Activated T-cell treated with anti-CD3 and anti-CD28 coated beads, Interleukin-2, amount 50 U/mL, for 4 hours (primary cell): Measurements from ENCODE around the gene RPIA. TPM values are rescaled to one million over a fixed set of nuclear protein-coding genes. Genes with fewer than 3 reads are reported as not detected.
"Not testable (repeated sequence)": the region's sequence is repeated elsewhere in the genome, so short reads cannot be mapped to it uniquely, and the experiment has no call there.

ENCODE experiments used
- ATAC-seq, 2 donors: fragments of 200-7000 bp; cut with Tn5 transposase; one replicate each; pipeline ENCODE4 v1.10.0; 2021
- DNase-seq: peaks from one replicate; pipeline ENCODE4 v3.0.0-alpha.2; 2020
- H3K27me3 Mint-ChIP-seq: one replicate; pipeline ENCODE4 v1.8.0; 2021; ENCODE audit warnings: low read depth, mixed read lengths
- H3K36me3 Mint-ChIP-seq: one replicate; pipeline ENCODE4 v1.8.0; 2022; ENCODE audit warnings: mixed read lengths; ENCODE audit not compliant: insufficient read depth
- H3K4me1 Mint-ChIP-seq: one replicate; pipeline ENCODE4 v1.8.0; 2021; ENCODE audit warnings: low read depth, mixed read lengths
- H3K4me3 Mint-ChIP-seq: one replicate; pipeline ENCODE4 v1.8.0; 2021; ENCODE audit warnings: mild to moderate bottlenecking, moderate library complexity, mixed read lengths
- H3K9me3 Mint-ChIP-seq: one replicate; pipeline ENCODE4 v1.8.0; 2021; ENCODE audit warnings: mixed read lengths
- total RNA-seq, 3 donors: library from RNA; stranded (reverse); gene quantifications; one replicate each; pipeline ENCODE4 v1.2.1, GENCODE V29; 2021

RPIA gene
- total RNA-seq: 100 to 1,000 TPM in 1 of 3 donors, 10 to 100 TPM in 2; 89.1 to 109 (median 94.4) TPM

DNA sequence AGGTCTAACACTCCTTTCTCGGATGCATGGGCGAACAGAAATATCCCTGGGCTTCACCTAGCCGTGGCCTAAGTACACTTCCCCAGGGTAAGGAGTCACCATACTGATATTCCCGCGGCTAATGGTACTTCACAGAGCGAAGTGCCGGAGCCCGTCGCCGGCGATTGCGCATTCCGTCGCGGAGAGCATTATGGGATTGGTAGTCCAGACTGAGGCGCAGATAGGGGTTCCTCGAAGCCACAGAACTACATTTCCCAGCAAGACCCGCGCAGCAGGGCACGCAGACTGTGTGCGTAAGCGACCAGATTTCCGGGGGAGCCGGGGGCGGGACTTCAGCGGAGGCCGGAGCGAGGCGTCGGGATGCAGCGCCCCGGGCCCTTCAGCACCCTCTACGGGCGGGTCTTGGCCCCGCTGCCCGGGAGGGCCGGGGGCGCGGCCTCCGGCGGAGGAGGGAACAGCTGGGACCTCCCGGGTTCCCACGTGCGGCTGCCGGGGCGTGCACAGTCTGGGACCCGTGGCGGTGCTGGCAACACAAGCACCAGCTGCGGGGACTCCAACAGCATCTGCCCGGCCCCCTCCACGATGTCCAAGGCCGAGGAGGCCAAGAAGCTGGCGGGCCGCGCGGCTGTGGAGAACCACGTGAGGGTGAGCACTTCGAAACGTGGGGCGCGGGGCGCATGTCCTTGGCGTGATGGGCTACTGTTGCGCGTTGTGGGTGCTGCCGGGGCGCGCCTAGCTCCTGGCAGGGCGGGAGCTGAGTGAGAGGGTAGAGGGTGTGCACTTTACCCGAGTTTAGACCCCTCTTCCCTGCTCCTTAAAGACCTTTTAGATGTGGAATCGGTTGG is at the start of gene RPIA:
RPIA (plus strand) TSS at position 335 of the 845 bp plus-strand sequence; CDS start at position 361, 26 bp downstream.
- H3K27me3 Mint-ChIP-seq: no peaks in the 10 kb centered on the region
- DNase-seq (peak; percentile 98), ATAC-seq (peak; percentile 95 to 96)
- peak within 1 kb of the TSS; percentile 98 for H3K4me3 Mint-ChIP-seq
- peaks cover 8% of the 10 kb centered on the region for H3K36me3 Mint-ChIP-seq
- H3K4me1 Mint-ChIP-seq: peaks cover 59% of the 10 kb centered on the region
- no peaks in the 10 kb centered on the region for H3K9me3 Mint-ChIP-seq

DNA sequence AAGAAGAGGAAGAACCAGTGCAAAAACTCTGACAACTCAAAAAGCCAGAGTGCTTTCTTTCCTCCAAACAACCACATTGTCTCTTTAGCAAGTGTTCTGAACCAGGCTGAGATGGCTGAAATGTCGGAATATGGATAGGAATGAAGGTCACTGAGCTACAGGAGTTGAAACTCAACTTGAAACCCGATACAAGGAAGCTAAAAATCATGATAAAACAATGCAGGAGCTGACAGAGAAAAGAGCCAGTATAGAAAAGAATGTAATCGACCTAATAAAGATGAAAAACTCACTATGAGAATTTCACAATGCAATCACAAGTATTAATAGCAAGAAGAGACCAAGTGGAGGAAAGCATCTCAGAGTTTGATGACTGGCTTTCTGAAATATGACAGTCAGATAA is 49.2 kb upstream of the RPIA start:
- Mint-ChIP-seq H3K27me3 (peaks cover 4% of the 10 kb centered on the region), H3K36me3 (no peaks in the 10 kb centered on the region), H3K9me3 (peaks cover 10% of the 10 kb centered on the region), H3K4me1 (peaks cover 41% of the 10 kb centered on the region), H3K4me3 (no peak overlapping the region)
- no peak for ATAC-seq
- no peak for DNase-seq

DNA sequence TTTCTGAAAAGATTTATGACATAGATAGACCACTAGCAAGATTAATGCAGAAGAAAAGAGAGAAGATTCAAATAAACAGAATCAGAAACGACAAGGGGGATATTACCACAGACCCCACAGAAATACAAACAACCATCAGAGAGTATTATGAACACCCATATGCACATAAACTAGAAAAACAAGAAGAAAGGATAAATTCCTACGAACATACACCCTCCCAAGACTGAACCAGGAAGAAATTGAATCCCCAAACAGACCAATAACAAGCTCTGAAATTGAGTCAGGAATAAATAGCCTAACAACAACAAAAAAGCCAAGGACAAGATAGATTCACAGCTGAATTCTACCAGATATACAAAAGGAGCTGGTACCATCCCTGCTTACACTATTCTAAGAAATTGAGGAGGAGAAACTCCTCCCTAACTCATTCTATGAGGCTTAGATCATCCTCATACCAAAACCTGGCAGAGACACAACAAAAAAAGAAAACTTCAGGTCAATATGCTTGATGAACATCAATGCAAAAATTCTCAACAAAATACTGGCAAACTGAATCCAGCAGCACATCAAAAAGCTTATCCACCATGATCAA is 46.1 kb upstream of the RPIA start:
- ATAC-seq, H3K27me3 Mint-ChIP-seq, H3K4me3 Mint-ChIP-seq, H3K36me3 Mint-ChIP-seq, DNase-seq, H3K9me3 Mint-ChIP-seq: not testable (repeated sequence)
- H3K4me1 Mint-ChIP-seq: peaks cover 13% of the 10 kb centered on the region

DNA sequence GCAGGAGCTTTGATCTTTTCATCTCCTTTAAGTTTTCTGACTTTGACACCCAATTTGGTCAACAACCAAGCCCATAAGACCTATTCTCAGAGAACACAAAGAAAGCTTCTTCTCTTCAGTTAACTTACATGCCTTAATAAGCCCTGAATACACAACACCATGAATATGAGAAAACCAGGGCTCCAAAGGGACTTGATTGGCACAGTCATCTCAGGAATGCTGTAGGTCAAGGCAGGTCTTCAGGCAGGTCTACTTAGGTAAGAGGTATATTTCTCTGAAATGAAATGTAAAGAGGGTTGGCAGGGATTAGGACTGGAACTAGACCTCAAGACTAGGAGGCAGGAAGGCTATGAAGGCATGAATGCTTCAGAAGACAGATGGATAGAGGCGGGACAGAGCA is 39.8 kb upstream of the RPIA start:
- no peak for ATAC-seq

DNA sequence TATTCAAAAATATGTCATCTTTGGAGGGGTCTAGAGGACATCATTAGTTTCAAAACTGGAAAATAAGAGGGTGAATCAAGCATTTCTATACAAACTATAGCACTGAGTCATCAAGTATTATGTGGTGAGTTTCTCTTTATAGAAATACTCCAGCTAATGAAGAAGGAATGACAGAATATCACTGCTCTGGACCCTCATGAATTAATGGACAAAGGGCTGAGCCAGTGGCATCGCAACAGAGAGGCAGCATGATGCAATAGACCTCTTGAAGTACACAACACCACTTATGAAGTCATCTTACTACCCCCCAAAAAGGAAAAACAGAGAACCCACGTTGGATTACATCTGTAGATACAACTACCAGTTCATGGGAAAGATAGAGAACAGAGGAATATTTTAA is 36.8 kb upstream of the RPIA start:
- H3K4me3 Mint-ChIP-seq: no peak overlapping the region
- DNase-seq (no peak), ATAC-seq (no peak)
- no peaks in the 10 kb centered on the region for H3K27me3 Mint-ChIP-seq
- H3K4me1 Mint-ChIP-seq: no peaks in the 10 kb centered on the region
- no peaks in the 10 kb centered on the region for H3K9me3 Mint-ChIP-seq
- H3K36me3 Mint-ChIP-seq: no peaks in the 10 kb centered on the region

More for the DNA sequence above, 39.8 kb upstream of the RPIA start:
- DNase-seq: no peak
- Mint-ChIP-seq H3K36me3 (no peaks in the 10 kb centered on the region), H3K27me3 (no peaks in the 10 kb centered on the region), H3K4me1 (no peaks in the 10 kb centered on the region), H3K4me3 (no peak overlapping the region), H3K9me3 (no peaks in the 10 kb centered on the region)

DNA sequence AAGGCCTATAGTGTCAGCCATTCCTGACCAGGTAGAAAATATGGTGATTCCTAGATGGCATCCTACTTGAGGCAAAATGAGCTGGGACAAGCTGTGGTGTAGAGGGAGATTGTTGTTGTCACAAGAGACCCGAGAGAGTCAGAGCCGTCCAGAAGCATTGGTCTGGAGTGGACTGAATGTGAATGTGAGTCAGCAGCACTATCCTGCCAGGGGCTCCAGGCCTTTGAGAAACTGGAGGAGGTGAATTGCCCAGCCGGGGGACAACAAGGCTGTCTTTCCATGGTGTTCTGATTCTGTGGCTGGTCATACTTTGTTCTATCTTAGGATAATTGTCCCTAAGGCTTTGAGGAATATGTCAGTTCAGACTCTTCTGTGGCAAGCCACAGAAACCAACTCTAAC is 34.8 kb upstream of the RPIA start:
- DNase-seq (no peak), ATAC-seq (no peak)
- H3K27me3 Mint-ChIP-seq: no peaks in the 10 kb centered on the region
- no peaks in the 10 kb centered on the region for H3K9me3 Mint-ChIP-seq
- no peak overlapping the region for H3K4me3 Mint-ChIP-seq
- no peaks in the 10 kb centered on the region for H3K4me1 Mint-ChIP-seq
- H3K36me3 Mint-ChIP-seq: no peaks in the 10 kb centered on the region

DNA sequence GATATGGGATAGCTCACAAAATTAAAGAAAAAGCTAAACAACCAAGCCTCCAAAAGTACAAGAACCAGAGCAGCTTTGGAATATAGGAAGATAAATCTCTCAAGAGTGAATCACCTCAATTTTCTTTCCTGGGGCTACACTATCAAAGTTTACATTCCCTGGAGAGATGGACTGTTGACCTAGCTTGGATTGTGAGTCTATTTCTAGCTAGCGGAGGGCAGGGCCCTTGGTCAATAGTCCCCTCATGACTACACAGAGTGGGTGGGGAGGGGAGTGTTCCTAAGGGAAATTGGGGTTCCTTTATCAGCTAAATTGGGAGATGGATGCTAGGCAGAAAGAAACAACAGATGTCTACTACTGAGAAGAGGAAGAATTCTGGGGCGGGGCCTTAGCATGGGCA is 34.3 kb upstream of the RPIA start:
- Mint-ChIP-seq H3K4me1 (no peaks in the 10 kb centered on the region), H3K36me3 (no peaks in the 10 kb centered on the region), H3K9me3 (no peaks in the 10 kb centered on the region), H3K27me3 (no peaks in the 10 kb centered on the region), H3K4me3 (no peak overlapping the region)
- no peak for DNase-seq
- no peak for ATAC-seq

DNA sequence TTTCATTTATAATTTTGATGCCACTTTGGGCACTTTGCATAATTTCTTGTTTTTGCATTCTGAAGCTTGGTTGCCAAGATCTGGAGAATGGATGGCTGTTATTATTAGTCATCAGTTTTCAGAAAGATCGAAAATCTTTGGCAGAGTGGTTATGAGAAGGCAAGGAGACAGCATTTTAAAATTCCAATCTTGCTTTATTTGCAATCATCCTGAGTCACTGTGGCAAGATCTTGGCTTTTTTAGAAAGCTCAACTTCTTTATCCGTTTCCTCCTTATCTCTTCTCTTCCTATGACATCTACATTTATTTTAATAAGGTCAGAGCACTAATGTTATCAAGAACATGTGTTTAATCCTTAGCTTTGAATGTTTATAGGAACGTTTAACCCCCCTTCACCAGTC is 33.1 kb upstream of the RPIA start:
- Mint-ChIP-seq H3K4me1 (no peaks in the 10 kb centered on the region), H3K9me3 (no peaks in the 10 kb centered on the region)
- no peak for ATAC-seq

DNA sequence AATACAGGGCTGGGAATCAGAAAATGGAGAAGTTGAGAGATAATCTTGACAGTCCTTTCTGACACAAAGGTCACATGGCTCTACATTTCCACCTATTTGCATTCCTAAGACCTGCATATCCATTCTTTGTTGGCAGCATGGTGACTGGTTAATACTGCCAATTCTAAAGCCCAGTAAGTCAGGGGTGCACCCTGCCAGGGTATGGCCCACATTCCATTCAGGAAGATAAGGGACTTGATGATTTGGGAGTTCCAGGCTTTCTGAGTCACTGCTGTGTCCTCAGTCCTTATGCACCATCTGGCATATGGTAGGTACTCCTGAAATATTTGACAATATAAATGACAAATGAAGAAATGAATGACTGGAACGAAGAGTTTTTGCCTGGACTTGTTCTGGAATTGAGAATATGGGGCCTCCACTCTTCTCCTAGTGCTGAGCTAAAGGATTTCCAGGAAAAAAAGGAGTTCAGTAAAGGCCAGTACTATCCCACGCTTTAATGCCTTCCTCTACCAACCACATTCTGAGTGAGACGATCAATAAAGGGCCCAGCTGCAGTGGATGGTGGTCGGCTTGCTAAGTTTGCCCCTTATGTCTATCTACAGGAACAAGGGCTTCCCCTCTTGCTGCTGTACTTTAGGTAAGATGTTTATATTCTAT is 32.5 kb upstream of the RPIA start:
- DNase-seq (no peak), ATAC-seq (no peak)
- Mint-ChIP-seq H3K36me3 (no peaks in the 10 kb centered on the region), H3K4me1 (no peaks in the 10 kb centered on the region), H3K4me3 (no peak overlapping the region), H3K27me3 (no peaks in the 10 kb centered on the region), H3K9me3 (no peaks in the 10 kb centered on the region)

More for the DNA sequence above, 33.1 kb upstream of the RPIA start:
- DNase-seq: no peak
- Mint-ChIP-seq H3K4me3 (no peak overlapping the region), H3K27me3 (no peaks in the 10 kb centered on the region), H3K36me3 (no peaks in the 10 kb centered on the region)

DNA sequence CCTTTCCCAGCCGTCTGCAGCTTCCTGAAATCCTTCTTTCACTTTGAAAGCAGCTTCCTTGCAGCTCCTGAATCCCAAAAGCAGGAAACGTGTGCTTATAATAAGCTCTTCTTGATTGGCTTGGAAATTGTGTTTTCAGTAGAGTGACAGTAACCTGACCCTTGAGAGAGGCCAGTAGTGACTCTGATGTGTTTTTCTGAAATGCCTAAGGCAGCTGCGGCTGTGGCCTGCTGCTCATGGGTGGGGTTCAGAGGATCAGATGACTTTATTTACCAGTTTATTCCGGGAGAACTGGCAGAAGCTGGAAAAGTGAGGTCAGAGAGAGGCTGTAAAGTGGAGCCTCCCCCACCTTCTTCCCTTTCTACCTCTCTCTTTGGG is 31.9 kb upstream of the RPIA start:
- no peak for ATAC-seq
- DNase-seq: no peak
- no peaks in the 10 kb centered on the region for H3K4me1 Mint-ChIP-seq
- H3K4me3 Mint-ChIP-seq: no peak overlapping the region
- no peaks in the 10 kb centered on the region for H3K9me3 Mint-ChIP-seq
- H3K36me3 Mint-ChIP-seq: no peaks in the 10 kb centered on the region
- no peaks in the 10 kb centered on the region for H3K27me3 Mint-ChIP-seq

DNA sequence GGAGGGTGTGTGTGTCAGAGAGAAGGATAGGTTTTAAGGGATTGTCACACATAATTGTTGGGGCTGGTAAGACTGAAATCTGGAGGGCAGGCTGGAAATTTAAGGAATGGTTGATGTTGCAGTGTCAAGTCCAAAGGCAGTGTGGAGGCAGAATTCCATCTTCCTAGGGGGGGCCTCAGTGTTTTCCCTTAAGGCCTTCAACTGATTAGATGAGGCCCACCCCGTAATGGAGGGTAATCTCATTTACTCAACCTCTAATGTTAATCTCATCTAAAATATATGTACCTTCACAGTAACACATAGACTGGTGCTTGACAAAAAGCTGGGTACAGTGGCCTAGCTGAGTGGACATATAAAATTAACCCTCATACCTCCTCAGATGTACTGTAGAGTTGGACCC is 30.9 kb upstream of the RPIA start:
- ATAC-seq (no peak), DNase-seq (no peak)
- no peaks in the 10 kb centered on the region for H3K9me3 Mint-ChIP-seq
- no peaks in the 10 kb centered on the region for H3K4me1 Mint-ChIP-seq
- no peaks in the 10 kb centered on the region for H3K27me3 Mint-ChIP-seq
- no peaks in the 10 kb centered on the region for H3K36me3 Mint-ChIP-seq
- no peak overlapping the region for H3K4me3 Mint-ChIP-seq

DNA sequence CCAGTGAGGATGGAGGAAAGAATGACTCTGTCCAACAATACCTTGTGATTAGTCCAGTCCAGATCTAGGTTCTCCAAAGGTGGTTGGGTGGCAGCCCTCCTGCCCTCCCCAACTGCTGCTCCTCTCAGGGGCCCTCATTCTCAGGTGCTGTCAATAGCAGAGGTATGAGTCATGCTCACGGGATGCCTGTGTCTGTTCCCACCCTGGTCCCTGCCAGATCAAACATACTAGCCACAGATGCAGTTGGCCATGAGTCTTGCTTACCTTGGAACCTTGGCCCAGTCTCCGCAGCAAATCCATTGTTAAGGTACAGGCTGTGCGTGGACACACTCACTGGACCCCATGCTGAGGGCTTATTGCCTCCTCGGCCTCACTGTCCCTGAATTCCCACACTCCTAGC is 24.9 kb upstream of the RPIA start:
- ATAC-seq (no peak), DNase-seq (no peak)
- H3K4me3 Mint-ChIP-seq: no peak overlapping the region
- no peaks in the 10 kb centered on the region for H3K9me3 Mint-ChIP-seq
- no peaks in the 10 kb centered on the region for H3K36me3 Mint-ChIP-seq
- H3K27me3 Mint-ChIP-seq: no peaks in the 10 kb centered on the region
- no peaks in the 10 kb centered on the region for H3K4me1 Mint-ChIP-seq

DNA sequence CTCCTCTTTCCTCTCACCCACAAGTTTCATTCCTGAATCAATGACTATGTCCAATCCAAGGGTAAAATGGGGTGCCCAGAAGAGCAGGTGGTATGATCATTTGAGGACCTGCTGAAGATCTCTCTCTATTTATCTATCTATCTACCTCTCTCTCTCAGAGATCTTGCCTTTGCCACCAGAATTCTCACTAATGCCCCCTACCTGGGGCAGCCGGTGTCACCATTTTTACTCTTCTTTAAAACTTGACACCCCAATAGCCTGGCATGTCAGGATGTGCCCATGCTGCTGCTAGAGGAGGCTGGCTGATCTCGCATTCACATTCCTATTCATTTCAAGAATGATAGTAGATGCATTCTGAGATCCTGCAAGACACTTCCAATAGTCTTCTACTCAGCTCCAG is 24.3 kb upstream of the RPIA start:
- ATAC-seq: no peak

DNA sequence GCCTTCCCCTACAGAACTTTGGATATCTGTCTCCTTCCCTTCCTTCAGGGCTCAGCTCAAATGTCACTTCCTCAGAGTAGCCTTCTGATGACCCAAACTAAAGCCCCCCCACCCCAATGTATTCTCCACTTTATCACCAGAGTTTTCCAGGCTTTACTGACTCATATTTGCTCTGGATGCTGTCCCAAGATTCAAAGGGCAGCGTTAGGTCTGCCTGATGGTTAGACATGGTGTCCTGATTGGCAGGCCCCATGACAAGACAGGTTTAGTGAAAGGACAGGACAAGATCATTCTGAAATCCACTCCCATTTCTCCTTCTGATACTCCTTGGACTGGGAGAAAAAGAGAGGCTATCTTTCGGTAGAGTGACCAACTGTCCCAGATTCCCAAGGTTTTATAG is 22.6 kb upstream of the RPIA start:
- Mint-ChIP-seq H3K4me1 (peaks cover 3% of the 10 kb centered on the region), H3K9me3 (no peaks in the 10 kb centered on the region)
- no peak for ATAC-seq

More for the DNA sequence above, 24.3 kb upstream of the RPIA start:
- Mint-ChIP-seq H3K9me3 (no peaks in the 10 kb centered on the region), H3K27me3 (no peaks in the 10 kb centered on the region), H3K4me3 (no peak overlapping the region), H3K36me3 (no peaks in the 10 kb centered on the region), H3K4me1 (peaks cover 3% of the 10 kb centered on the region)
- DNase-seq: no peak

More for the DNA sequence above, 22.6 kb upstream of the RPIA start:
- DNase-seq: no peak
- no peaks in the 10 kb centered on the region for H3K36me3 Mint-ChIP-seq
- no peak overlapping the region for H3K4me3 Mint-ChIP-seq
- H3K27me3 Mint-ChIP-seq: no peaks in the 10 kb centered on the region
